Endothelial cell (in vitro differentiated cells): Measurements from ENCODE around the gene ORAI3. TPM values are rescaled to one million over a fixed set of nuclear protein-coding genes. Genes with fewer than 3 reads are reported as not detected.

ENCODE experiments used
- DNase-seq: peaks from one replicate; pipeline ENCODE4 v3.0.0; 2021; ENCODE audit warnings: low spot score
- H3K27ac Mint-ChIP-seq: one replicate; pipeline ENCODE4 v1.8.0; 2021; ENCODE audit warnings: mixed read lengths, inconsistent platforms; ENCODE audit not compliant: unreplicated experiment
- H3K27me3 Mint-ChIP-seq: one replicate; pipeline ENCODE4 v1.8.0; 2021; ENCODE audit warnings: mild to moderate bottlenecking, moderate library complexity, mixed read lengths, inconsistent platforms; ENCODE audit not compliant: unreplicated experiment
- H3K36me3 Mint-ChIP-seq: one replicate; pipeline ENCODE4 v1.8.0; 2021; ENCODE audit warnings: mild to moderate bottlenecking, low read depth, mixed read lengths, inconsistent platforms; ENCODE audit not compliant: unreplicated experiment
- H3K4me1 Mint-ChIP-seq: one replicate; pipeline ENCODE4 v1.8.0; 2021; ENCODE audit warnings: mild to moderate bottlenecking, mixed read lengths, inconsistent platforms; ENCODE audit not compliant: unreplicated experiment
- H3K4me3 Mint-ChIP-seq: one replicate; pipeline ENCODE4 v1.8.0; 2021; ENCODE audit warnings: mild to moderate bottlenecking, mixed read lengths, inconsistent platforms; ENCODE audit not compliant: unreplicated experiment
- H3K9me3 Mint-ChIP-seq: one replicate; pipeline ENCODE4 v1.8.0; 2021; ENCODE audit warnings: mixed read lengths, inconsistent platforms; ENCODE audit not compliant: unreplicated experiment
- CTCF ChIP-seq: fragments of 200-600 bp; sonication (generic); IDR thresholded peaks from one replicate; pipeline ENCODE4 v1.5.0; 2021; ENCODE audit warnings: antibody characterized with exemption; ENCODE audit not compliant: unreplicated experiment
- total RNA-seq: library from RNA; stranded (reverse); fragmentation: NEBNext Ultra II Directional; extraction: Animal tissue kit (Norgen Biotek cat#: 25700); gene quantifications from one replicate; pipeline ENCODE4 v1.2.1, GENCODE V29; 2021; ENCODE audit not compliant: unreplicated experiment

The ORAI3 gene
- total RNA-seq, 1 donor from 2014 or later, result 42.9 TPM

- peaks cover 16% of the 10 kb centered on the region for H3K36me3 Mint-ChIP-seq
- no peak for DNase-seq
- H3K4me3 Mint-ChIP-seq, result peak overlapping the region; percentile 21
- TF ChIP-seq CTCF, result no peak
- H3K9me3 Mint-ChIP-seq, result no peaks in the 10 kb centered on the region
- H3K27me3 Mint-ChIP-seq, result peaks cover 17% of the 10 kb centered on the region
- H3K27ac Mint-ChIP-seq, result no peak overlapping the region
- peaks cover 13% of the 10 kb centered on the region for H3K4me1 Mint-ChIP-seq
Observed at GRCh38 chr16:30951193-30951592, 2.3 kb downstream of the ORAI3 start.

- Mint-ChIP-seq H3K4me1 (peaks cover 10% of the 10 kb centered on the region), H3K27me3 (peaks cover 18% of the 10 kb centered on the region), H3K9me3 (no peaks in the 10 kb centered on the region), H3K4me3 (peak overlapping the region; percentile 47), H3K36me3 (peaks cover 14% of the 10 kb centered on the region), H3K27ac (no peak overlapping the region)
- DNase-seq, result no peak
- TF ChIP-seq CTCF, result no peak
Observed at GRCh38 chr16:30951750-30952149, 2.9 kb downstream of the ORAI3 start.

GRCh38 chr16:30953111-30953510, 4.2 kb downstream of the ORAI3 start:
- Mint-ChIP-seq H3K4me1 (peaks cover 13% of the 10 kb centered on the region), H3K27ac (no peak overlapping the region), H3K27me3 (peaks cover 25% of the 10 kb centered on the region), H3K9me3 (no peaks in the 10 kb centered on the region), H3K36me3 (peaks cover 16% of the 10 kb centered on the region), H3K4me3 (no peak overlapping the region)
- TF ChIP-seq CTCF, result no peak
- no peak for DNase-seq

GRCh38 chr16:30953511-30954124, 4.8 kb downstream of the ORAI3 start:
- TF ChIP-seq CTCF, result peak; percentile 58
- no peak overlapping the region for H3K27ac Mint-ChIP-seq
- H3K27me3 Mint-ChIP-seq, result peaks cover 28% of the 10 kb centered on the region
- H3K4me3 Mint-ChIP-seq, result no peak overlapping the region
- DNase-seq, result peak; percentile 83
- H3K9me3 Mint-ChIP-seq, result no peaks in the 10 kb centered on the region
- peaks cover 15% of the 10 kb centered on the region for H3K4me1 Mint-ChIP-seq
- peaks cover 15% of the 10 kb centered on the region for H3K36me3 Mint-ChIP-seq

- Mint-ChIP-seq H3K36me3 (peaks cover 20% of the 10 kb centered on the region), H3K4me3 (no peak overlapping the region), H3K27ac (no peak overlapping the region), H3K27me3 (peaks cover 25% of the 10 kb centered on the region), H3K4me1 (peaks cover 17% of the 10 kb centered on the region), H3K9me3 (no peaks in the 10 kb centered on the region)
- no peak for TF ChIP-seq CTCF
- DNase-seq, result no peak
Observed at GRCh38 chr16:30954993-30955392, 6.1 kb downstream of the ORAI3 start.
